Measurements from ENCODE around the gene PTPRE.

DNA sequence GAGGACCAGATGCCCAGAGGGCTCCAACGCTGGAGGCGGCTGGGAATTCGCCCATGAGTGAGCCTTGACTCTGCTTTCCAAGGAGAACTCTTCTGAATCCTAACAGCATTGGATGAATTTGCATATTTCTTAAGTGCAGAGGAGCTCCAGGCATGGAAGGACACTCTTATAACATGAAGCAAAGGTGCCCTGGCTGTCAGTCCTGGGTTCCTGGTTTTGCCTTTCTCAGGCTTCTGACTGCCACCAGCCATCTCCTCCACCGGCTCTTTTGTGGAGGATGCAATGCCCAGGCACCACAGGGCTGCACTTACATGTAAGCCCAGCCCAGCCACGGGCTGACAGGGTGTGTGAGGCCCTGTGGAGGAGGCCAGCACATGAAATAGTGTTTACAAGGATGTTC lies 22.4 kb upstream of the PTPRE start:
- TF ChIP-seq MLX (CRISPR knock-in tag; IDR thresholded peaks at IDR 0.05) (no peak), CTCF (IDR thresholded peaks at IDR 0.05) (no peak), TEAD4 (CRISPR knock-in tag; IDR thresholded peaks at IDR 0.05) (no peak), KAT7 (CRISPR knock-in tag; IDR thresholded peaks at IDR 0.05; ENCODE audit: borderline replicate concordance) (no peak), ZNF263 (CRISPR knock-in tag; IDR thresholded peaks at IDR 0.05; ENCODE audit: low read depth) (no peak), JUN (CRISPR knock-in tag; IDR thresholded peaks at IDR 0.05) (no peak), CBFB (CRISPR knock-in tag; IDR thresholded peaks at IDR 0.05; ENCODE audit: low read depth) (no peak), USF2 (CRISPR knock-in tag; IDR thresholded peaks at IDR 0.05) (no peak), ZBTB43 (CRISPR knock-in tag; IDR thresholded peaks at IDR 0.05) (no peak), FOXJ3 (CRISPR knock-in tag; IDR thresholded peaks at IDR 0.05; ENCODE audit: borderline replicate concordance) (no peak), ATF2 (CRISPR knock-in tag; IDR thresholded peaks at IDR 0.05; ENCODE audit: borderline replicate concordance, low read depth) (no peak)
- TF ChIP-seq, protein P1, sequence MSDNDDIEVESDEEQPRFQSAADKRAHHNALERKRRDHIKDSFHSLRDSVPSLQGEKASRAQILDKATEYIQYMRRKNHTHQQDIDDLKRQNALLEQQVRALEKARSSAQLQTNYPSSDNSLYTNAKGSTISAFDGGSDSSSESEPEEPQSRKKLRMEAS (CRISPR knock-in tag; IDR thresholded peaks at IDR 0.05) = no peak
- TF ChIP-seq, protein P2, sequence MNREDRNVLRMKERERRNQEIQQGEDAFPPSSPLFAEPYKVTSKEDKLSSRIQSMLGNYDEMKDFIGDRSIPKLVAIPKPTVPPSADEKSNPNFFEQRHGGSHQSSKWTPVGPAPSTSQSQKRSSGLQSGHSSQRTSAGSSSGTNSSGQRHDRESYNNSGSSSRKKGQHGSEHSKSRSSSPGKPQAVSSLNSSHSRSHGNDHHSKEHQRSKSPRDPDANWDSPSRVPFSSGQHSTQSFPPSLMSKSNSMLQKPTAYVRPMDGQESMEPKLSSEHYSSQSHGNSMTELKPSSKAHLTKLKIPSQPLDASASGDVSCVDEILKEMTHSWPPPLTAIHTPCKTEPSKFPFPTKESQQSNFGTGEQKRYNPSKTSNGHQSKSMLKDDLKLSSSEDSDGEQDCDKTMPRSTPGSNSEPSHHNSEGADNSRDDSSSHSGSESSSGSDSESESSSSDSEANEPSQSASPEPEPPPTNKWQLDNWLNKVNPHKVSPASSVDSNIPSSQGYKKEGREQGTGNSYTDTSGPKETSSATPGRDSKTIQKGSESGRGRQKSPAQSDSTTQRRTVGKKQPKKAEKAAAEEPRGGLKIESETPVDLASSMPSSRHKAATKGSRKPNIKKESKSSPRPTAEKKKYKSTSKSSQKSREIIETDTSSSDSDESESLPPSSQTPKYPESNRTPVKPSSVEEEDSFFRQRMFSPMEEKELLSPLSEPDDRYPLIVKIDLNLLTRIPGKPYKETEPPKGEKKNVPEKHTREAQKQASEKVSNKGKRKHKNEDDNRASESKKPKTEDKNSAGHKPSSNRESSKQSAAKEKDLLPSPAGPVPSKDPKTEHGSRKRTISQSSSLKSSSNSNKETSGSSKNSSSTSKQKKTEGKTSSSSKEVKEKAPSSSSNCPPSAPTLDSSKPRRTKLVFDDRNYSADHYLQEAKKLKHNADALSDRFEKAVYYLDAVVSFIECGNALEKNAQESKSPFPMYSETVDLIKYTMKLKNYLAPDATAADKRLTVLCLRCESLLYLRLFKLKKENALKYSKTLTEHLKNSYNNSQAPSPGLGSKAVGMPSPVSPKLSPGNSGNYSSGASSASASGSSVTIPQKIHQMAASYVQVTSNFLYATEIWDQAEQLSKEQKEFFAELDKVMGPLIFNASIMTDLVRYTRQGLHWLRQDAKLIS (CRISPR knock-in tag; IDR thresholded peaks at IDR 0.05; ENCODE audit: borderline replicate concordance) = no peak
